Stimulated activated CD4-positive, alpha-beta T cell treated with anti-CD3 and anti-CD28 coated beads, Interleukin-12 subunit alpha, Interleukin-12 subunit beta, amount 100 ng/mL, for 48 hours (primary cell): ENCODE results near the gene RABEP2.

Experiments
- DNase-seq, 3 donors: peaks; one replicate each; pipeline ENCODE4 v3.0.0-alpha.2; 2020; ENCODE audit warnings: low read depth in 2 of 3, low spot score in 1 of 3

RABEP2 gene

DNA sequence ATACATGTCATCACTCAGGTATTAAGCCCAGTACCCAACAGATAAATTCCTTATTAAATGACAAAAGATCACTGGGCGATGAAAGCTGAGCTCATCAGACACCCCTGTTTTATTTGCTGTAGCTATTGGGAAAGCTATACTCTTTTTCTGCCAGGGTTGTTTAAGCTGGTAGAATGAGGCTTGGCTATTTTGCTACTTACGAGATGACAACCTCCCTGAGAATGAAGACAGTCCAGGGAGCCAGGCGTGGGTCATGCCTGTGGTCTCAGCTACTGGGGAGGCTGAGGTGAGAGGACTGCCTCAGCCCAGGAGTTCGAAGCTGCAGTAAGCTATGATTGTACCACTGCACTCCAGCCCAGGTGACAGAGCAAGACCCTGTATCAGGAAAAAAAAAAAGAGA, 65.7 kb downstream of the RABEP2 start:
- no peak for DNase-seq

- DNase-seq, result no peak
These were observed 66.6 kb downstream of the RABEP2 start for GRCh38 chr16:28858421-28858820.
